K562 (cell line): ENCODE measurements around the gene PHACTR3.

Source experiments
- BRCA1 ChIP-seq, 2 experiments: fragments of 450-650 bp in 1 of 2; sonication (generic) in 1 of 2; formaldehyde crosslinking in 1 of 2; IDR thresholded peaks; 2 replicates each; pipeline versions ENCODE4 v1.5.0 to v1.6.1; 2017 to 2020; ENCODE audit warnings: mild to moderate bottlenecking in 1 of 2, missing genetic modification reagents in 1 of 2
- CEBPZ ChIP-seq: fragments of 150-350 bp; IDR thresholded peaks from 2 replicates; pipeline ENCODE4 v1.6.1; 2014; ENCODE audit warnings: low read depth, mild to moderate bottlenecking, low read length, borderline replicate concordance
- IRF2 ChIP-seq: sonication (generic); formaldehyde crosslinking; IDR thresholded peaks from 2 replicates; pipeline ENCODE4 v1.8.1; 2022; ENCODE audit warnings: mild to moderate bottlenecking, missing genetic modification reagents
- JUND ChIP-seq, 2 experiments: IDR thresholded peaks; 2 replicates in 1 of 2; 3 replicates in 1 of 2; pipeline ENCODE4 v1.6.1; 2011; ENCODE audit warnings: borderline replicate concordance in 2 of 2, low read depth in 2 of 2, low read length in 2 of 2, improper control_type of control experiment in 1 of 2, missing biosample characterization in 1 of 2, missing genetic modification characterization in 1 of 2, missing genetic modification reagents in 1 of 2
- ZNF551 ChIP-seq: fragments of 250-450 bp; sonication (Bioruptor Pico); IDR thresholded peaks from 2 replicates; pipeline ENCODE4 v1.5.0; 2021; ENCODE audit warnings: mild to moderate bottlenecking, moderate library complexity

- TF ChIP-seq JUND (IDR thresholded peaks at IDR 0.05; ENCODE audit: borderline replicate concordance, low read depth, low read length): no peak
- TF ChIP-seq JUND (tag; IDR thresholded peaks at IDR 0.05; ENCODE audit: borderline replicate concordance, low read depth, low read length): no peak
- TF ChIP-seq BRCA1 (IDR thresholded peaks at IDR 0.05): no peak
- no peak for TF ChIP-seq BRCA1 (CRISPR knock-in tag; IDR thresholded peaks at IDR 0.05)
- no peak for TF ChIP-seq ZNF551 (CRISPR knock-in tag)
- TF ChIP-seq CEBPZ: no peak
- TF ChIP-seq IRF2: no peak
Observed at GRCh38 chr20:59807909-59808728, 203.8 kb downstream of the PHACTR3 start.
